ENCODE measurements around the gene ITIH4. TPM values are rescaled to one million over a fixed set of nuclear protein-coding genes. Genes with fewer than 3 reads are reported as not detected.

Gene ITIH4
- total RNA-seq, 3 donors from 2014 or later (not counting 1 experiment from before 2014, with no cell fraction given), result 28.2 to 33.0 (median 32.8) TPM

DNA sequence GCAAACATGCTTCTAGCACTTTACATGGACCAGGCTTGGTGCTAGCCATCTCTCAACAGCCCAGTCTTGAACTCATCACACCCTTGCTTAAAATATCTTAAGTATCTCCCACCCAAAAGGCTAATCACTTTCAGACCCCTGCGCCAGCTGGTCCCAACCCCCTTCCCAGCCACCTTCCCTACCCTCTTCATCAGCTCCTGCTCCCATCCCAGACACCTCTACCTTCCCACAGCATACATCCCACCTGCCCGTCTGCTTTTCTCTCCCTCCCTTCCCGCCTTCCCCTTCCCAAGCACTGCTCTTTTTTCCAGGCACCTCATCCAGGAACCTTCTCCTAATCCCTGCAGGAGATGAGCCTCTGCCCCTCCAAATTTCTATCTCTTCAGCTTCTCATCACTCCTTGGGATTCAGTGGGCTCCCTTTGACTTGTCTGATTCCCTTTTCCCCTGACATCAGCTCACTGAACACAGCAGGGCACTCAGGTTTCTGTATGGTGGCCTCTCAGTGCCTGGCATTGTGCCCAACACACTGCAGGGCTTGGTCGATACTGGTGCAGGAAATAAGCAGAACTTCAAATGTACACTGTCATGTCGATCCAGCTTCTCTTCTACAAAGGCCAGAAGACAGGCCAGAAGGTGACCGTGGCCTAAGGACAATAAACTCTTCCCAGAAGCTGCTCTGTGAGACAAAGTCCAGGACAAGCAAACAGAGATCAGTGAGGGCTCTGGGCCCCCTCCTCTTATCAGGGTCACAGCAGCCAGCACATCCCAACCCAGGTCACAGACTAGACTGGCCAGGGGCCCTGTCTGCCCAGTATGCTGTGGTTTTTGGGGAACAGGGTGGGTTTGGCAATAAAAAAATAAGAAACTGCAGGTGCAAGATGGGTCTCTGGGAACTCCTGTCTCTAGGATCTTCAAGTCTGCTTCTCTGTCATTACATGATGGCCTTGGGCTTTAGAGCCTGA is 55.3 kb downstream of the ITIH4 start:
- WGBS (ENCODE audit: insufficient coverage), result 54% methylated on average over 6 of the region's 6 CpGs
- H3K4me3 Mint-ChIP-seq, result no peak overlapping the region
- no peaks in the 10 kb centered on the region for H3K27me3 Mint-ChIP-seq (ENCODE audit: low read depth in 2 of 2)
- Histone ChIP-seq H3K27ac (ENCODE audit: low read length) (no peak overlapping the region), H3K4me1 (ENCODE audit: control insufficient read depth, insufficient read depth, low read length) (peaks cover 32% of the 10 kb centered on the region), H3K27me3 (ENCODE audit: control insufficient read depth, insufficient read depth, low read length) (no peaks in the 10 kb centered on the region), H3K9me3 (ENCODE audit: control insufficient read depth, insufficient read depth, low read length) (no peaks in the 10 kb centered on the region), H3K36me3 (ENCODE audit: control insufficient read depth, insufficient read depth, low read length) (no peaks in the 10 kb centered on the region), H3K4me3 (ENCODE audit: low read length) (no peak overlapping the region)
- H3K9me3 Mint-ChIP-seq, result no peaks in the 10 kb centered on the region
- DNase-seq (no peak), ATAC-seq (no peak)
- TF ChIP-seq, protein P1, sequence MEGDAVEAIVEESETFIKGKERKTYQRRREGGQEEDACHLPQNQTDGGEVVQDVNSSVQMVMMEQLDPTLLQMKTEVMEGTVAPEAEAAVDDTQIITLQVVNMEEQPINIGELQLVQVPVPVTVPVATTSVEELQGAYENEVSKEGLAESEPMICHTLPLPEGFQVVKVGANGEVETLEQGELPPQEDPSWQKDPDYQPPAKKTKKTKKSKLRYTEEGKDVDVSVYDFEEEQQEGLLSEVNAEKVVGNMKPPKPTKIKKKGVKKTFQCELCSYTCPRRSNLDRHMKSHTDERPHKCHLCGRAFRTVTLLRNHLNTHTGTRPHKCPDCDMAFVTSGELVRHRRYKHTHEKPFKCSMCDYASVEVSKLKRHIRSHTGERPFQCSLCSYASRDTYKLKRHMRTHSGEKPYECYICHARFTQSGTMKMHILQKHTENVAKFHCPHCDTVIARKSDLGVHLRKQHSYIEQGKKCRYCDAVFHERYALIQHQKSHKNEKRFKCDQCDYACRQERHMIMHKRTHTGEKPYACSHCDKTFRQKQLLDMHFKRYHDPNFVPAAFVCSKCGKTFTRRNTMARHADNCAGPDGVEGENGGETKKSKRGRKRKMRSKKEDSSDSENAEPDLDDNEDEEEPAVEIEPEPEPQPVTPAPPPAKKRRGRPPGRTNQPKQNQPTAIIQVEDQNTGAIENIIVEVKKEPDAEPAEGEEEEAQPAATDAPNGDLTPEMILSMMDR (IDR thresholded peaks at IDR 0.05), result no peak
- no peak overlapping the region for H3K27ac Mint-ChIP-seq
- intact Hi-C loops (cut with micrococcal nuclease), result no loop called here
- H3K4me1 Mint-ChIP-seq, result peaks cover 14 to 18% of the 10 kb centered on the region in 2 donors
- no peaks in the 10 kb centered on the region for H3K36me3 Mint-ChIP-seq

DNA sequence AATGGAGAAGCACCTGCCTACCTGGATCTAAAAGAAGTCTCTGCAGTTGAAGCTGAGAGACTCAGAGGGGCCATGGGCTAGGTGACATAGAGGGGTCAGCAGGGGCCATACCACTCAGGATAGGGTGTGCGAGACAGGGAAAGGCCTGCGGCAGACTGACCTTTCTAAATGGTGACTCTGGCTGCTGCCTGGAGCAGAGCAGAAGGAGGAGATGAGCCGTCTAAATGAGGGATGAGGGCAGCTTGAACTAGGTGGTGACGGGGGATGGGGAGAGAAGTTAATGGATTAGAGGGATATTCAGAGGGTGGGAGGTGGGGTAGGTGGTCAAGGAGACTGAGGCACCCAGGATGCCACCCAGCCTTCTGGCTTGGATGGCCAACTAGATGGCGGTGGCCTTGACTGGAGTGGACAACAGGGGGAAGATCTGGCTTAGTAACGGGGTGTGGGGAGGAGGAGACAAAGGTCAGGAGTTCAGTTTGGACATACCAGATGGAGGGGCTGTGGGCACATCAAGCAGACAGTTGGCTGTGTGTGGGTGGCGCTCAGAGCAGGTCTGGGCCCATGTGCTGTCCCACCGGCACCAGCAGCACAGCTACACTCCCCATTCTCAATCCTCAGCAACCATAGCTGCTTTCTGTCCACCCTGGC is 56.3 kb downstream of the ITIH4 start:
- no peak overlapping the region for H3K4me3 ChIP-seq (ENCODE audit: low read length)
- no peak for DNase-seq
- H3K27me3 ChIP-seq (ENCODE audit: control insufficient read depth, insufficient read depth, low read length), result no peaks in the 10 kb centered on the region
- H3K9me3 ChIP-seq (ENCODE audit: control insufficient read depth, insufficient read depth, low read length), result no peaks in the 10 kb centered on the region
- intact Hi-C loops (cut with micrococcal nuclease), result no loop called here
- no peak overlapping the region for H3K4me3 Mint-ChIP-seq
- H3K4me1 Mint-ChIP-seq, result peaks cover 24 to 28% of the 10 kb centered on the region in 2 donors
- H3K4me1 ChIP-seq (ENCODE audit: control insufficient read depth, insufficient read depth, low read length), result peaks cover 29% of the 10 kb centered on the region
- no peaks in the 10 kb centered on the region for H3K9me3 Mint-ChIP-seq
- TF ChIP-seq, protein P1 (IDR thresholded peaks at IDR 0.05), result no peak
- H3K27ac ChIP-seq (ENCODE audit: low read length), result no peak overlapping the region
- WGBS (ENCODE audit: insufficient coverage), result 81% methylated on average over 8 of the region's 8 CpGs
- no peak overlapping the region for H3K27ac Mint-ChIP-seq
- H3K27me3 Mint-ChIP-seq (ENCODE audit: low read depth in 2 of 2), result no peaks in the 10 kb centered on the region
- no peaks in the 10 kb centered on the region for H3K36me3 ChIP-seq (ENCODE audit: control insufficient read depth, insufficient read depth, low read length)
- H3K36me3 Mint-ChIP-seq, result no peaks in the 10 kb centered on the region
- no peak for ATAC-seq

DNA sequence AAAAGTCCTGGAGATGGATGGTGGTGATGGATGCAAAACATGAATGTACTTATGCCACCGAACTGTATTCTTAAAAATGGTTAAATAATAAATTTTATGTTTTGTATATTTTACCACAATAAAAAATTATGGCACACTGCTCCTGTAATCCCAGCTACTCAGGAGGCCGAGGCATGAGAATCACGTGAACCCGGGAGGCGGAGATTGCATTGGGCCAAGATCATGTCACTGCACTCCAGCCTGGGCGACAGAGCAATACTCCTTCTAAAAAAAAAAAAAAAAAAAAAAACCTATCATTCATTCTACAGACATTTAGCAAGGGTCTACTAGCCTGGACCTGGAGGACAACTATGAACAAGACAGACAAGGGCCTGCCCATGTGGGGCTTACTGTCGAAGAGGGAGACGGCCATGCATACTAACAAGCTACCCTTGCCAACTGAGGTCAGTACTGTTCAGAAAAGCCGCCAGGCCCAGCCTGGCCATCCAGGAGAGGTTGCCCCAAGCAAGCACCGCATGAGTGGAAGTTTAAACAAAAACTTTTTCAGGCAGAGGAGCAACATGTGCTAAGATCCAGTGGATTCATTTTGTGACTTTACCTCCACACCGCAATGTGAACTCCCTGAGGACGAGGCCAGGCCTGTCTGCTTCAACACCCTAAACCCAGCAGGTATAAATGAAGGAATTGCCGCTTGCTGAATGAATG is 57.0 kb downstream of the ITIH4 start:
- ATAC-seq (no peak), DNase-seq (no peak)
- no peaks in the 10 kb centered on the region for H3K36me3 Mint-ChIP-seq
- no peak overlapping the region for H3K4me3 Mint-ChIP-seq
- H3K9me3 ChIP-seq (ENCODE audit: control insufficient read depth, insufficient read depth, low read length), result no peaks in the 10 kb centered on the region
- no peaks in the 10 kb centered on the region for H3K27me3 ChIP-seq (ENCODE audit: control insufficient read depth, insufficient read depth, low read length)
- no peak overlapping the region for H3K27ac ChIP-seq (ENCODE audit: low read length)
- H3K4me3 ChIP-seq (ENCODE audit: low read length), result no peak overlapping the region
- no peaks in the 10 kb centered on the region for H3K36me3 ChIP-seq (ENCODE audit: control insufficient read depth, insufficient read depth, low read length)
- WGBS (ENCODE audit: insufficient coverage), result 98% methylated on average over 12 of the region's 13 CpGs
- peaks cover 25 to 29% of the 10 kb centered on the region in 2 donors for H3K4me1 Mint-ChIP-seq
- peaks cover 22% of the 10 kb centered on the region for H3K4me1 ChIP-seq (ENCODE audit: control insufficient read depth, insufficient read depth, low read length)
- H3K27me3 Mint-ChIP-seq (ENCODE audit: low read depth in 2 of 2), result no peaks in the 10 kb centered on the region
- H3K27ac Mint-ChIP-seq, result no peak overlapping the region
- TF ChIP-seq, protein P1 (IDR thresholded peaks at IDR 0.05), result no peak
- no peaks in the 10 kb centered on the region for H3K9me3 Mint-ChIP-seq
- intact Hi-C loops (cut with micrococcal nuclease), result no loop called here

All from natural killer cell (primary cell).